HEK293 (cell line): Measurements from ENCODE around the gene SPOCK1.

ENCODE experiments used
- CTCF ChIA-PET: fragments of 350-600 bp; formaldehyde crosslinking; extraction: SDS; loops from one replicate; lab custom pipeline; 2021; ENCODE audit warnings: antibody characterized with exemption; lab: Yijun Ruan, JAX
- POLR2A ChIA-PET: fragments of 300-600 bp; formaldehyde crosslinking; extraction: SDS; loops from one replicate; lab custom pipeline; 2020; ENCODE audit warnings: antibody characterized with exemption, inconsistent platforms; lab: Yijun Ruan, JAX
- H3K27ac ChIP-seq: fragments of 200-500 bp; sonication (Bioruptor generic); 2 replicates; pipeline ENCODE4 v1.5.1; 2014; ENCODE audit warnings: low read depth, low read length, control low read depth, inconsistent platforms; ENCODE audit errors: extremely low read depth
- H3K36me3 ChIP-seq, 2 experiments: fragments of 200-500 bp in 1 of 2; sonication (Bioruptor generic) in 1 of 2; 1 replicate in 1 of 2; 2 replicates in 1 of 2; pipeline ENCODE4 v1.5.1; 2014 to 2017; ENCODE audit warnings: inconsistent platforms in 2 of 2, low read length in 2 of 2; ENCODE audit not compliant: control insufficient read depth in 2 of 2, insufficient read depth in 1 of 2
- H3K4me1 ChIP-seq: fragments of 200-500 bp; sonication (Bioruptor generic); 2 replicates; pipeline ENCODE4 v1.5.1; 2014; ENCODE audit warnings: mild to moderate bottlenecking, low read length, inconsistent platforms; ENCODE audit not compliant: control insufficient read depth, insufficient read depth
- H3K4me3 ChIP-seq: 2 replicates; pipeline ENCODE4 v1.5.1; 2011; ENCODE audit warnings: low read depth, mild to moderate bottlenecking, control low read depth, low read length, moderate library complexity
- H3K9me3 ChIP-seq: fragments of 200-500 bp; sonication (Bioruptor generic); 2 replicates; pipeline ENCODE4 v1.5.1; 2014; ENCODE audit warnings: low read depth, low read length, inconsistent platforms; ENCODE audit not compliant: control insufficient read depth, insufficient read depth
- GLIS1 ChIP-seq: fragments of 450-650 bp; formaldehyde crosslinking; IDR thresholded peaks from 2 replicates; pipeline ENCODE4 v1.5.1; 2016; ENCODE audit warnings: missing biosample characterization, missing genetic modification characterization
- TCF7L2 ChIP-seq: IDR thresholded peaks from 2 replicates; pipeline ENCODE4 v1.6.1; 2011; ENCODE audit warnings: low read depth, mild to moderate bottlenecking, inconsistent platforms, low read length, moderate library complexity, borderline replicate concordance
- ZNF114 ChIP-seq: fragments of 450-650 bp; formaldehyde crosslinking; IDR thresholded peaks from 2 replicates; pipeline ENCODE4 v1.5.0; 2017; ENCODE audit warnings: missing biosample characterization, missing genetic modification characterization
- ZNF202 ChIP-seq: fragments of 450-650 bp; formaldehyde crosslinking; IDR thresholded peaks from 2 replicates; pipeline ENCODE4 v1.5.1; 2016; ENCODE audit warnings: missing biosample characterization, missing genetic modification characterization, borderline replicate concordance
- ZNF248 ChIP-seq: fragments of 450-650 bp; formaldehyde crosslinking; IDR thresholded peaks from 2 replicates; pipeline ENCODE4 v1.5.1; 2017; ENCODE audit warnings: missing biosample characterization, missing genetic modification characterization
- ZNF366 ChIP-seq: fragments of 450-650 bp; formaldehyde crosslinking; conservative IDR thresholded peaks from 2 replicates; pipeline ENCODE4 v1.5.1; 2016; ENCODE audit warnings: missing biosample characterization, missing genetic modification characterization
- ZNF501 ChIP-seq: fragments of 450-650 bp; formaldehyde crosslinking; IDR thresholded peaks from 2 replicates; pipeline ENCODE4 v1.5.1; 2016; ENCODE audit warnings: missing biosample characterization, missing genetic modification characterization
- ZNF510 ChIP-seq: fragments of 450-650 bp; formaldehyde crosslinking; IDR thresholded peaks from 2 replicates; pipeline ENCODE4 v1.5.1; 2018; ENCODE audit warnings: mild to moderate bottlenecking, missing genetic modification characterization, missing biosample characterization; ENCODE audit not compliant: insufficient replicate concordance
- ZNF521 ChIP-seq: fragments of 450-650 bp; formaldehyde crosslinking; IDR thresholded peaks from 2 replicates; pipeline ENCODE4 v1.5.1; 2017; ENCODE audit warnings: missing biosample characterization, mild to moderate bottlenecking, missing genetic modification characterization
- ZNF670 ChIP-seq: fragments of 450-650 bp; formaldehyde crosslinking; IDR thresholded peaks from 2 replicates; pipeline ENCODE4 v1.5.1; 2016; ENCODE audit warnings: missing biosample characterization, missing genetic modification characterization, low read depth
- ZNF837 ChIP-seq: fragments of 450-650 bp; formaldehyde crosslinking; IDR thresholded peaks from 2 replicates; pipeline ENCODE4 v1.5.1; 2016; ENCODE audit warnings: missing biosample characterization, missing genetic modification characterization
- ZSCAN30 ChIP-seq: fragments of 450-650 bp; IDR thresholded peaks from 2 replicates; pipeline ENCODE4 v1.5.1; 2018; ENCODE audit warnings: missing biosample characterization, mild to moderate bottlenecking, missing genetic modification characterization, moderate library complexity
- TF ChIP-seq, protein P1 (sequence below): fragments of 450-650 bp; formaldehyde crosslinking; IDR thresholded peaks from 2 replicates; pipeline ENCODE4 v1.5.1; 2016; ENCODE audit warnings: missing biosample characterization, missing genetic modification characterization
- TF ChIP-seq, protein P2 (sequence below): fragments of 450-650 bp; formaldehyde crosslinking; IDR thresholded peaks from 2 replicates; pipeline ENCODE4 v1.5.1; 2016; ENCODE audit warnings: missing biosample characterization, missing genetic modification characterization, low read depth
- TF ChIP-seq, protein P3 (sequence below): fragments of 450-650 bp; formaldehyde crosslinking; IDR thresholded peaks from 2 replicates; pipeline ENCODE4 v1.5.1; 2016; ENCODE audit warnings: missing biosample characterization, missing genetic modification characterization
- TF ChIP-seq, protein P4 (sequence below): fragments of 450-650 bp; formaldehyde crosslinking; IDR thresholded peaks from 2 replicates; pipeline ENCODE4 v1.5.0; 2017; ENCODE audit warnings: missing biosample characterization, missing genetic modification characterization, borderline replicate concordance
- TF ChIP-seq, protein P5 (sequence below): fragments of 450-650 bp; formaldehyde crosslinking; IDR thresholded peaks from 2 replicates; pipeline ENCODE4 v1.5.1; 2016; ENCODE audit warnings: missing biosample characterization, missing genetic modification characterization
- TF ChIP-seq, protein P6 (sequence below): fragments of 450-650 bp; formaldehyde crosslinking; IDR thresholded peaks from 2 replicates; pipeline ENCODE4 v1.5.1; 2016; ENCODE audit warnings: missing biosample characterization, missing genetic modification characterization

SPOCK1 gene

DNA sequence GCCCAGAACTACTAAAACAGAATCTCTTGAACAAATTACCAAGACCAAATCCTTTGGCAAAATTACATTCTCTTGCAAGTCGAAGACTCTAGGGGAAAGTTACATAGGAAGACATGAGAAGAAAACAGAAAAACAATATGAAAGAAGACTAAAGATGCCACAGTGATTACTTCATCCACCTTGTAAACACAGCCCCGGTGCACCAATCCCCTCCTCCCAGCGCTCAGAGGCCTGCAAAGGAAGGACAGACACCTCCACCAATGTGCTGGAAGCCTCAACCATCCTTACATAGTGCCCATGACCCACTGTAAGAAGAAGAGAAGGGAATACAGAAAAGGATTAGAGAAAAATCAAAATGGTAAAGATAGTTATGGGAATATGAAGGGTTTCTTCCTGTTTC, 218.5 kb downstream of the SPOCK1 start:
- no peak for TF ChIP-seq ZNF114 (tag by site-specific recombination)
- no peak for TF ChIP-seq ZNF670 (tag by site-specific recombination)
- TF ChIP-seq ZNF510 (tag by site-specific recombination), result no peak
- TF ChIP-seq, protein P1, sequence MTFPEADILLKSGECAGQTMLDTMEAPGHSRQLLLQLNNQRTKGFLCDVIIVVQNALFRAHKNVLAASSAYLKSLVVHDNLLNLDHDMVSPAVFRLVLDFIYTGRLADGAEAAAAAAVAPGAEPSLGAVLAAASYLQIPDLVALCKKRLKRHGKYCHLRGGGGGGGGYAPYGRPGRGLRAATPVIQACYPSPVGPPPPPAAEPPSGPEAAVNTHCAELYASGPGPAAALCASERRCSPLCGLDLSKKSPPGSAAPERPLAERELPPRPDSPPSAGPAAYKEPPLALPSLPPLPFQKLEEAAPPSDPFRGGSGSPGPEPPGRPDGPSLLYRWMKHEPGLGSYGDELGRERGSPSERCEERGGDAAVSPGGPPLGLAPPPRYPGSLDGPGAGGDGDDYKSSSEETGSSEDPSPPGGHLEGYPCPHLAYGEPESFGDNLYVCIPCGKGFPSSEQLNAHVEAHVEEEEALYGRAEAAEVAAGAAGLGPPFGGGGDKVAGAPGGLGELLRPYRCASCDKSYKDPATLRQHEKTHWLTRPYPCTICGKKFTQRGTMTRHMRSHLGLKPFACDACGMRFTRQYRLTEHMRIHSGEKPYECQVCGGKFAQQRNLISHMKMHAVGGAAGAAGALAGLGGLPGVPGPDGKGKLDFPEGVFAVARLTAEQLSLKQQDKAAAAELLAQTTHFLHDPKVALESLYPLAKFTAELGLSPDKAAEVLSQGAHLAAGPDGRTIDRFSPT, result no peak
- TF ChIP-seq, protein P2, sequence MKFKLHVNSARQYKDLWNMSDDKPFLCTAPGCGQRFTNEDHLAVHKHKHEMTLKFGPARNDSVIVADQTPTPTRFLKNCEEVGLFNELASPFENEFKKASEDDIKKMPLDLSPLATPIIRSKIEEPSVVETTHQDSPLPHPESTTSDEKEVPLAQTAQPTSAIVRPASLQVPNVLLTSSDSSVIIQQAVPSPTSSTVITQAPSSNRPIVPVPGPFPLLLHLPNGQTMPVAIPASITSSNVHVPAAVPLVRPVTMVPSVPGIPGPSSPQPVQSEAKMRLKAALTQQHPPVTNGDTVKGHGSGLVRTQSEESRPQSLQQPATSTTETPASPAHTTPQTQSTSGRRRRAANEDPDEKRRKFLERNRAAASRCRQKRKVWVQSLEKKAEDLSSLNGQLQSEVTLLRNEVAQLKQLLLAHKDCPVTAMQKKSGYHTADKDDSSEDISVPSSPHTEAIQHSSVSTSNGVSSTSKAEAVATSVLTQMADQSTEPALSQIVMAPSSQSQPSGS, result no peak
- TF ChIP-seq GLIS1 (tag by site-specific recombination), result no peak
- TF ChIP-seq, protein P3, sequence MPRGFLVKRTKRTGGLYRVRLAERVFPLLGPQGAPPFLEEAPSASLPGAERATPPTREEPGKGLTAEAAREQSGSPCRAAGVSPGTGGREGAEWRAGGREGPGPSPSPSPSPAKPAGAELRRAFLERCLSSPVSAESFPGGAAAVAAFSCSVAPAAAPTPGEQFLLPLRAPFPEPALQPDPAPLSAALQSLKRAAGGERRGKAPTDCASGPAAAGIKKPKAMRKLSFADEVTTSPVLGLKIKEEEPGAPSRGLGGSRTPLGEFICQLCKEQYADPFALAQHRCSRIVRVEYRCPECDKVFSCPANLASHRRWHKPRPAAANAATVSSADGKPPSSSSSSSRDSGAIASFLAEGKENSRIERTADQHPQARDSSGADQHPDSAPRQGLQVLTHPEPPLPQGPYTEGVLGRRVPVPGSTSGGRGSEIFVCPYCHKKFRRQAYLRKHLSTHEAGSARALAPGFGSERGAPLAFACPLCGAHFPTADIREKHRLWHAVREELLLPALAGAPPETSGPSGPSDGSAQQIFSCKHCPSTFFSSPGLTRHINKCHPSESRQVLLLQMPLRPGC, result no peak
- no peak for TF ChIP-seq TCF7L2
- TF ChIP-seq, protein P4, sequence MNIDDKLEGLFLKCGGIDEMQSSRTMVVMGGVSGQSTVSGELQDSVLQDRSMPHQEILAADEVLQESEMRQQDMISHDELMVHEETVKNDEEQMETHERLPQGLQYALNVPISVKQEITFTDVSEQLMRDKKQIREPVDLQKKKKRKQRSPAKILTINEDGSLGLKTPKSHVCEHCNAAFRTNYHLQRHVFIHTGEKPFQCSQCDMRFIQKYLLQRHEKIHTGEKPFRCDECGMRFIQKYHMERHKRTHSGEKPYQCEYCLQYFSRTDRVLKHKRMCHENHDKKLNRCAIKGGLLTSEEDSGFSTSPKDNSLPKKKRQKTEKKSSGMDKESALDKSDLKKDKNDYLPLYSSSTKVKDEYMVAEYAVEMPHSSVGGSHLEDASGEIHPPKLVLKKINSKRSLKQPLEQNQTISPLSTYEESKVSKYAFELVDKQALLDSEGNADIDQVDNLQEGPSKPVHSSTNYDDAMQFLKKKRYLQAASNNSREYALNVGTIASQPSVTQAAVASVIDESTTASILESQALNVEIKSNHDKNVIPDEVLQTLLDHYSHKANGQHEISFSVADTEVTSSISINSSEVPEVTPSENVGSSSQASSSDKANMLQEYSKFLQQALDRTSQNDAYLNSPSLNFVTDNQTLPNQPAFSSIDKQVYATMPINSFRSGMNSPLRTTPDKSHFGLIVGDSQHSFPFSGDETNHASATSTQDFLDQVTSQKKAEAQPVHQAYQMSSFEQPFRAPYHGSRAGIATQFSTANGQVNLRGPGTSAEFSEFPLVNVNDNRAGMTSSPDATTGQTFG (tag by site-specific recombination), result no peak
- TF ChIP-seq ZNF366 (tag by site-specific recombination), result no peak
- TF ChIP-seq, protein P5, sequence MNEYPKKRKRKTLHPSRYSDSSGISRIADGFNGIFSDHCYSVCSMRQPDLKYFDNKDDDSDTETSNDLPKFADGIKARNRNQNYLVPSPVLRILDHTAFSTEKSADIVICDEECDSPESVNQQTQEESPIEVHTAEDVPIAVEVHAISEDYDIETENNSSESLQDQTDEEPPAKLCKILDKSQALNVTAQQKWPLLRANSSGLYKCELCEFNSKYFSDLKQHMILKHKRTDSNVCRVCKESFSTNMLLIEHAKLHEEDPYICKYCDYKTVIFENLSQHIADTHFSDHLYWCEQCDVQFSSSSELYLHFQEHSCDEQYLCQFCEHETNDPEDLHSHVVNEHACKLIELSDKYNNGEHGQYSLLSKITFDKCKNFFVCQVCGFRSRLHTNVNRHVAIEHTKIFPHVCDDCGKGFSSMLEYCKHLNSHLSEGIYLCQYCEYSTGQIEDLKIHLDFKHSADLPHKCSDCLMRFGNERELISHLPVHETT (tag by site-specific recombination), result no peak
- no peak for TF ChIP-seq ZNF202 (tag by site-specific recombination)
- TF ChIP-seq ZNF248 (tag by site-specific recombination), result no peak
- TF ChIP-seq ZSCAN30 (tag by site-specific recombination), result no peak
- TF ChIP-seq ZNF501 (tag by site-specific recombination), result no peak
- TF ChIP-seq ZNF837 (tag by site-specific recombination), result no peak
- TF ChIP-seq, protein P6, sequence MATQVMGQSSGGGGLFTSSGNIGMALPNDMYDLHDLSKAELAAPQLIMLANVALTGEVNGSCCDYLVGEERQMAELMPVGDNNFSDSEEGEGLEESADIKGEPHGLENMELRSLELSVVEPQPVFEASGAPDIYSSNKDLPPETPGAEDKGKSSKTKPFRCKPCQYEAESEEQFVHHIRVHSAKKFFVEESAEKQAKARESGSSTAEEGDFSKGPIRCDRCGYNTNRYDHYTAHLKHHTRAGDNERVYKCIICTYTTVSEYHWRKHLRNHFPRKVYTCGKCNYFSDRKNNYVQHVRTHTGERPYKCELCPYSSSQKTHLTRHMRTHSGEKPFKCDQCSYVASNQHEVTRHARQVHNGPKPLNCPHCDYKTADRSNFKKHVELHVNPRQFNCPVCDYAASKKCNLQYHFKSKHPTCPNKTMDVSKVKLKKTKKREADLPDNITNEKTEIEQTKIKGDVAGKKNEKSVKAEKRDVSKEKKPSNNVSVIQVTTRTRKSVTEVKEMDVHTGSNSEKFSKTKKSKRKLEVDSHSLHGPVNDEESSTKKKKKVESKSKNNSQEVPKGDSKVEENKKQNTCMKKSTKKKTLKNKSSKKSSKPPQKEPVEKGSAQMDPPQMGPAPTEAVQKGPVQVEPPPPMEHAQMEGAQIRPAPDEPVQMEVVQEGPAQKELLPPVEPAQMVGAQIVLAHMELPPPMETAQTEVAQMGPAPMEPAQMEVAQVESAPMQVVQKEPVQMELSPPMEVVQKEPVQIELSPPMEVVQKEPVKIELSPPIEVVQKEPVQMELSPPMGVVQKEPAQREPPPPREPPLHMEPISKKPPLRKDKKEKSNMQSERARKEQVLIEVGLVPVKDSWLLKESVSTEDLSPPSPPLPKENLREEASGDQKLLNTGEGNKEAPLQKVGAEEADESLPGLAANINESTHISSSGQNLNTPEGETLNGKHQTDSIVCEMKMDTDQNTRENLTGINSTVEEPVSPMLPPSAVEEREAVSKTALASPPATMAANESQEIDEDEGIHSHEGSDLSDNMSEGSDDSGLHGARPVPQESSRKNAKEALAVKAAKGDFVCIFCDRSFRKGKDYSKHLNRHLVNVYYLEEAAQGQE (tag by site-specific recombination), result no peak
- no peak for TF ChIP-seq ZNF521 (tag by site-specific recombination)
- Histone ChIP-seq H3K27ac (no peak overlapping the region), H3K4me3 (no peak overlapping the region), H3K4me1 (no peaks in the 10 kb centered on the region), H3K9me3 (no peaks in the 10 kb centered on the region), H3K36me3 (no peaks in the 10 kb centered on the region)
- ChIA-PET POLR2A (no interaction called here), CTCF (interaction anchor here (0.6 to 2.6 kb wide), 2 partner anchors 40 to 374 kb away, joined by 3 to 8 read pairs; no protein-coding TSS in a partner anchor)
